NOMO-1 treated with DMSO at 0.1 percent for 48 hours (cell line): ENCODE data around the gene FGF6.
"Not testable (repeated sequence)": the region's sequence is repeated elsewhere in the genome, so short reads cannot be mapped to it uniquely, and the experiment has no call there.

Experiments
- DNase-seq: peaks from one replicate; lab custom pipeline; 2025; ENCODE audit not compliant: unreplicated experiment; lab: John Stamatoyannopoulos, UW

The FGF6 gene

GRCh38 chr12:4421590-4422031 is 24.0 kb downstream of the FGF6 start:
- DNase-seq: peak; percentile 26

DNA sequence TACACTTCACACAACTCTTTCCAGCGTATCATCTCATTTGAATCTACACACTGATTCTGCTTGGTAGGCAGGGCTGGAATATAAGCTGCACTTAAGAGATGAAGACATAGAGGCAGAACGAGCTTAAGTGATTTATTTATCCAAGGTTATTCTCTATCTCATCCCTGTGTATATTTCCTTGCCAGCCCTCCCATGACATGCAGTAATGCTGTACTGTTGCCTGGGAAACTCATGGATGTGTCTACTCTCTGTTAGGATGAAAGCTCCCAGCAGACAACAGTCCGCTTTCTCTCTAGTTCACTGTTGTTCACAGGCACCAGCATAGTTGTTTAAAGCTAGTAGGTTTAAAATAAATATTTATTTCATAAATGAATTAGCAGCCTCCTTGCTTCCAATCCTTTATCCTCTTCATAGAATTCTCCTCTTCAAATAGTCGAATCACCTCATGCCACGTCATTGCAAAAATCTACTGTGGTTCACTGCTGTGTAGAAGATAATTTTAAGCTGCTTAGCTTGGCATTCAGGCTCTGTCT is 25.4 kb downstream of the FGF6 start:
- no peak for DNase-seq

DNA sequence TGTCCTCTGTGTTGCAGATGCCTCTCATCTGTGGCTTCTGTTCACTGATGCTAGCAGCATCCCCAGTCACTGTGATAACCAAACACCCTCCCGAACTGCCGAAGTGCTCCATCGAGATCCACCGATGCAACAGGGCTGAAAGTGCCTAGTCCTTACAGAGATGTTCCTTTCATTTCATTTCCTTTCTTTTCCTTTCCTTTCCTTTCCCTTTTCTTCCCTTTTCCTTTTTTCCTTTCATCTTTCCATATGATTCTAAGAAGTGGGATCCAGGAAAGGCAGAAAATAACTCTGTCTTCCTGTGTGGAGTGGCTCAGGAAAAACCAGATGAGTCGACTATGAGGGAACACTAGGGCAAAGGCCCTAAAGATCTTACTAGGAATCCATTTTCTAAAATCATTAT is 26.7 kb downstream of the FGF6 start:
- DNase-seq: no peak

GRCh38 chr12:4417936-4418335 is 27.7 kb downstream of the FGF6 start:
- no peak for DNase-seq

DNA sequence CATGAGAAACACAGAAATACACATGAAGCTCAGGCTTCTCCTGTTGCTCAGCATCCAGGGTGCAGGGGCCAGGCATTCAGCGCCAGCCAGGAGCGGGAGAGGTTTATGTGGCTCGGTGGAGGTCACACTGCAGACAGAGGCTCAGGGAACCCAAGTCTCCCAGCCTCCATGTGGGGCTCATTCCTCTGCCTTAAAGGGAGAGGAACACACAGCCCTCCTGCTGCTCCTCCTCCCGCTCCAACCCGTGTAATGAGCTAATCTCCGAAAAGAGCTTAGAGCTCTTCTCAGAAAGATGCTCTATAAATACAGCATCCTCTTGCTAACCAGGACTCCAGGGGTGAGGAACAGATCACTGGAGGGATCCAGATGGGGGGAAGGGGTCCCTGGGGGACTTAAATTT is 28.2 kb downstream of the FGF6 start:
- DNase-seq: no peak

GRCh38 chr12:4416276-4416675 is 29.3 kb downstream of the FGF6 start:
- no peak for DNase-seq

- DNase-seq: no peak
Observed at GRCh38 chr12:4412465-4412864, 33.1 kb downstream of the FGF6 start.

DNA sequence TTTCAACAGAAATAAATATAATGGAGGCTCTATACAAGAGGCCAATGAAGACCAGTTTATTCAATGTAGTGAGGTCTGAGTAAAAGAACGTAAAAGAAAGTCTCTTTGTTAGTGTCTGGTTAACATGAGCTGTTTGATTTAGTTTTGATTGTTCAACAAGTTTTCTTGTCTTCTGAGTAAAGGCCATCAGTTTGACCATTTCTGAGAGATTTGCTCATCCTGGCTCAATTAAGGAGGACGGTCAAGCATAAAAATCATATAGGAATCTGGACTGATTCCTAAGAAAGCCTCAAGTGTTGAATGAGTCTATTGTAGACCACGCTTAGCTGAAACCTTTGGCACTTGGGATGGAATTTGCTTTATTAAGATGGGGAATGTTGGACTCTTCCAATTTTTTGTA is 33.6 kb downstream of the FGF6 start:
- DNase-seq: no peak

DNA sequence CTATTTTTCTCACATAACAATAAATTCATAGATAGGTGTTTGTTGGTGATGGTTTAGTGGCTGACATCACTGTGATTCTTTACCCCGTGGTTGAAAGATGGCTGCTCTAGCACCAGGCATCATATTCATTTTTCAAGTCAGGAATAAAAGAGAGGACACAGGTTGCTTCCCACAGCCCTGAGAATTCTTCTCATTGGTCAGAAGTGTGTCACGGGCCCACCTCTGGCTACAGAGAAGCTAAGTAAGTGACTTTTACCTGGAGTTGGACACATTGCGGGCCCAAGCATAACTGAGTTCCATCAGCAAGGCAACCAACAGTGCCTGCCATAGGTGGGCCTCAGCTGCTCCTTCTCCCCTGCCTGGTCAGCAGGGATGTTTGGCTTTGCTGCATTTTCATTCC is 38.5 kb downstream of the FGF6 start:
- DNase-seq: no peak

DNA sequence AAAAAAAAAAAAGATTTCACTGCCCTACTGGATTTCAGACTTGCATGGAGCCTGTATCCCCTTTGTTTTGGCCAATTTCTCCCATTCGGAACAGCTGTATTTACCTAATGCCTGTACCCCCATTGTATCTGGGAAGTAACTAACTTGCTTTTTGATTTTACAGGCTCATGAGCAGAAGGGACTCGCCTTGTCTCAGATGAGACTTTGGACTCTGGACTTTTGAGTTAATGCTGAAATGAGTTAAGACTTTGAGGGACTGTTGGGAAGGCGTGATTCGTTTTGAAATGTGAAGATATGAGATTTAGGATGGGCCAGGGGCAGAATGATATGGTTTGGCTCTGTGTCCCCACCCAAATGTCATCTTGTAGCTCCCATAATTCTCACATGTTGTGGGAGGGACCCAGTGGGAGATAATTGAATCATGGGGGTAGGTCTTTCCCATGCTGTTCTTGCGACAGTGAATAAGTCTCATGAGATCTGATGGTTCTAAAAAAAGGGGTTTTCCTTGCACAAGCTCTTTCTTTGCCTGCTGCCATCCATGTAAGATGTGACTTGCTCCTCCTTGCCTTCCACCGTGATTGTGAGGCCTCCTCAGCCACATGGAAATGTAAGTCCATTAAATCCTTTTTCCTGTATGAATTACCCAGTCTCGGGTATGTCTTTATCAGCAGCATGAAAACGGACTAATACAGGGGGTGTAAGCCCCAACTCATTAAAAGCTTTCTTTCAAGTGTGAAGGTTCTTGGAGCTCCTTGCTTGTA is 40.6 kb downstream of the FGF6 start:
- DNase-seq: not testable (repeated sequence)

- no peak for DNase-seq
Observed at GRCh38 chr12:4402996-4403395, 42.6 kb downstream of the FGF6 start.

- DNase-seq: no peak
Observed at GRCh38 chr12:4401117-4401516, 44.5 kb downstream of the FGF6 start.

DNA sequence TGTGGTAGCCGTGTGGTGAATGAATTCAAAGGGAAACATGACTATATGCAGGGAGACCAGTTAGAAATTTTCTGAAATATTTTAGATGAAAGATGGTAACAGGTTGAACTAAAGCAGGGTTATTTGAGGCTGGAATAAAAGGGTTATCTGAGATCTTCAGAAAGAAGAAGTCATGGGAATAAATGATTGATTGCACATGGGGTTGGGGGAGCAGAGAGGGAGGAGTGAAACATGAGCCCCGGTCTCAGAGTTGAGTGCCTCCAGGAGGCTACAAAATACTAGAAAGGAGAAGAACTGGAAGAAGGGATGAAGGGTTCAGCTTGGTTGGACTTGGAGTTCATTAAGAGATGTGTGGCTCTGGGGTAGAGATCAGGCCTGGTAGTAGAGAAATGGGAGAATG is 49.8 kb downstream of the FGF6 start:
- DNase-seq: no peak

DNA sequence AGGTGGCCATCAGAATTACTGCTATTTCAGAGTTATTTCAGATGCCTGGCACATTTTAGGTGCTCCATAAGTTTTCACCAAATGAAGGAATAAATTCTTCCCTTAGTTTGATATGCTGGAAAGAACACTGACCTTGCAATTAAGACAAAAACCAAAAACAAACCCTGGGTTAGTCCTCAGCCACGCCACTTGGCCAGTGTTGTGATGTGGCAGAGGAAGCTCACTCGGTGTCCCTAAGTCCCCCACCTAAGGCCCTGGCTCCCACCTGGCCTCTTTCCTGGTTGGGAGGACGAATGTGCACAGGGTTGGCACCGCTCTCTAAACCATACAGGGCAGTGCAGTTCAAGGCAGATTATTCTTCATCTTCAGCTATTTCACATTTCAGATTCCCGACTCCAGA is 52.4 kb downstream of the FGF6 start:
- no peak for DNase-seq

- DNase-seq: no peak
Observed at GRCh38 chr12:4392223-4392742, 53.3 kb downstream of the FGF6 start.

- no peak for DNase-seq
Observed at GRCh38 chr12:4388662-4389061, 57.0 kb downstream of the FGF6 start.

- DNase-seq: no peak
Observed at GRCh38 chr12:4388032-4388431, 57.6 kb downstream of the FGF6 start.

- no peak for DNase-seq
Observed at GRCh38 chr12:4387607-4388006, 58.0 kb downstream of the FGF6 start.

DNA sequence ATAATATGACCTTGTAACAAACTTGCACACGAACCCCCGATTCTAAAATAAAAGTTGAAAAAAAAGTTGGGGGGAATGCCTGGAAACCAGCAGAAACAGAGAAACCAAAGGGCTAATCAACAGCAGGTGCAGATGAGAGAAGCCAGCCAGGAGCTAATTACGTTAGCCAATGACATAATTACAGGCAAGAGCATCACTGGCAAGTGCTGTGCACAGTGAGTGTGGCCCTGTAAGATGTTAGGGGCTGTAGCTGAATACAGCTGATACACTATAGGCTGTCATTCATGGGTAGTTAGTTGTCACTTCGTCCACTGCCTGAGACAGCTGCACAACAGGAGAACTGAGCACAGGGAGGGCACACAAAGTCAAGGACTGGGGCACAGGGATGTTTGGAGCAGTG is 58.8 kb downstream of the FGF6 start:
- DNase-seq: no peak
